Right lobe of liver (tissue), 4 donors: ENCODE measurements around the gene ITGA2B.
"Not testable (repeated sequence)": the region's sequence is repeated elsewhere in the genome, so short reads cannot be mapped to it uniquely, and the experiment has no call there.

ENCODE experiments used
- POLR2A ChIP-seq: fragments of 450-650 bp; IDR thresholded peaks from one replicate; pipeline ENCODE4 v1.6.1; 2017; ENCODE audit warnings: antibody characterized with exemption, mild to moderate bottlenecking
- TF ChIP-seq, protein P1 (sequence below), 4 donors: fragments of 200-600 bp in 3 of 4; fragments of 450-650 bp in 1 of 4; IDR thresholded peaks; one replicate each; pipeline versions ENCODE4 v1.5.1 to v1.8.0; 2016 to 2022; ENCODE audit warnings: antibody characterized with exemption in 4 of 4, mild to moderate bottlenecking in 2 of 4
- donor health status: DM: no; HTN: no; CAD: no.
- donor health status: DM: no; HTN: no; CAD: no.
- donor health status: DM: no; HTN: yes; CAD: no.

GRCh38 chr17:44365051-44365450 is 24.4 kb downstream of the ITGA2B start:
- TF ChIP-seq, protein P1, sequence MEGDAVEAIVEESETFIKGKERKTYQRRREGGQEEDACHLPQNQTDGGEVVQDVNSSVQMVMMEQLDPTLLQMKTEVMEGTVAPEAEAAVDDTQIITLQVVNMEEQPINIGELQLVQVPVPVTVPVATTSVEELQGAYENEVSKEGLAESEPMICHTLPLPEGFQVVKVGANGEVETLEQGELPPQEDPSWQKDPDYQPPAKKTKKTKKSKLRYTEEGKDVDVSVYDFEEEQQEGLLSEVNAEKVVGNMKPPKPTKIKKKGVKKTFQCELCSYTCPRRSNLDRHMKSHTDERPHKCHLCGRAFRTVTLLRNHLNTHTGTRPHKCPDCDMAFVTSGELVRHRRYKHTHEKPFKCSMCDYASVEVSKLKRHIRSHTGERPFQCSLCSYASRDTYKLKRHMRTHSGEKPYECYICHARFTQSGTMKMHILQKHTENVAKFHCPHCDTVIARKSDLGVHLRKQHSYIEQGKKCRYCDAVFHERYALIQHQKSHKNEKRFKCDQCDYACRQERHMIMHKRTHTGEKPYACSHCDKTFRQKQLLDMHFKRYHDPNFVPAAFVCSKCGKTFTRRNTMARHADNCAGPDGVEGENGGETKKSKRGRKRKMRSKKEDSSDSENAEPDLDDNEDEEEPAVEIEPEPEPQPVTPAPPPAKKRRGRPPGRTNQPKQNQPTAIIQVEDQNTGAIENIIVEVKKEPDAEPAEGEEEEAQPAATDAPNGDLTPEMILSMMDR (IDR thresholded peaks at IDR 0.05): not testable (repeated sequence)
- TF ChIP-seq POLR2A: not testable (repeated sequence)
